ENCODE data around the gene DNMBP.
A peak's percentile ranks its signal among the peaks of the same experiment; 100 is the strongest.

DNMBP gene

GRCh38 chr10:99929360-99929759 is 80.4 kb downstream of the DNMBP start:
- TF ChIP-seq CTCF (conservative IDR thresholded peaks at IDR 0.05; ENCODE audit: low read depth, low read length) = no peak
- DNase-seq (ENCODE audit: low read depth) = no peak
- H3K4me3 ChIP-seq (ENCODE audit: low read depth, low read length) = no peak overlapping the region

GRCh38 chr10:99927721-99928280 is 81.9 kb downstream of the DNMBP start:
- H3K4me3 ChIP-seq (ENCODE audit: low read depth, low read length) = no peak overlapping the region
- peak; percentile 57 for DNase-seq (ENCODE audit: low read depth)
- TF ChIP-seq CTCF (conservative IDR thresholded peaks at IDR 0.05; ENCODE audit: low read depth, low read length) = no peak

- no peak for TF ChIP-seq CTCF (conservative IDR thresholded peaks at IDR 0.05; ENCODE audit: low read depth, low read length)
- H3K4me3 ChIP-seq (ENCODE audit: low read depth, low read length) = no peak overlapping the region
- peak; percentile 67 for DNase-seq (ENCODE audit: low read depth)
Observed at GRCh38 chr10:99926925-99927720, 82.6 kb downstream of the DNMBP start.

GRCh38 chr10:99924451-99925255 is 85.1 kb downstream of the DNMBP start:
- no peak for TF ChIP-seq CTCF (conservative IDR thresholded peaks at IDR 0.05; ENCODE audit: low read depth, low read length)
- H3K4me3 ChIP-seq (ENCODE audit: low read depth, low read length) = no peak overlapping the region
- DNase-seq (ENCODE audit: low read depth) = no peak

GRCh38 chr10:99921948-99922347 is 87.8 kb downstream of the DNMBP start:
- DNase-seq (ENCODE audit: low read depth) = no peak
- no peak for TF ChIP-seq CTCF (conservative IDR thresholded peaks at IDR 0.05; ENCODE audit: low read depth, low read length)
- no peak overlapping the region for H3K4me3 ChIP-seq (ENCODE audit: low read depth, low read length)

- H3K4me3 ChIP-seq (ENCODE audit: low read depth, low read length) = no peak overlapping the region
- TF ChIP-seq CTCF (conservative IDR thresholded peaks at IDR 0.05; ENCODE audit: low read depth, low read length) = no peak
- DNase-seq (ENCODE audit: low read depth) = peak; percentile 64
Observed at GRCh38 chr10:99920901-99921300, 88.8 kb downstream of the DNMBP start.
